Loucy (cell line): ENCODE measurements around the gene DEGS1.

Experiments
- H2AFZ ChIP-seq: fragments of 200-600 bp; sonication (generic); 2 replicates; pipeline ENCODE4 v1.6.0; 2016; ENCODE audit warnings: antibody characterized with exemption, mild to moderate bottlenecking, low read length, moderate library complexity
- H3F3A ChIP-seq: fragments of 200-600 bp; 2 replicates; pipeline ENCODE4 v1.6.0; 2016; ENCODE audit warnings: antibody characterized with exemption, low read depth, mild to moderate bottlenecking
- H3K27me3 ChIP-seq: fragments of 200-600 bp; sonication (generic); 2 replicates; pipeline ENCODE4 v1.6.1; 2014; ENCODE audit warnings: low read length, mild to moderate bottlenecking; ENCODE audit not compliant: insufficient read depth, poor library complexity, severe bottlenecking
- H3K36me3 ChIP-seq: fragments of 200-600 bp; sonication (generic); 2 replicates; pipeline ENCODE4 v1.6.1; 2016; ENCODE audit warnings: low read length; ENCODE audit not compliant: insufficient read depth
- H3K4me1 ChIP-seq: fragments of 200-600 bp; sonication (generic); 2 replicates; pipeline ENCODE4 v1.5.1; 2014; ENCODE audit warnings: low read length, mild to moderate bottlenecking; ENCODE audit not compliant: insufficient read depth, poor library complexity, severe bottlenecking
- H3K4me2 ChIP-seq: fragments of 200-600 bp; sonication (generic); 2 replicates; pipeline ENCODE4 v1.6.0; 2014; ENCODE audit warnings: antibody characterized with exemption, low read length, low read depth, mild to moderate bottlenecking; ENCODE audit not compliant: poor library complexity, severe bottlenecking
- H3K4me3 ChIP-seq: fragments of 200-600 bp; sonication (generic); 2 replicates; pipeline ENCODE4 v1.5.1; 2014; ENCODE audit warnings: low read length, mild to moderate bottlenecking, mixed read lengths; ENCODE audit not compliant: poor library complexity, severe bottlenecking
- H3K79me2 ChIP-seq: fragments of 200-600 bp; sonication (generic); 2 replicates; pipeline ENCODE4 v1.6.1; 2014; ENCODE audit warnings: low read length; ENCODE audit not compliant: insufficient read depth
- H3K9ac ChIP-seq: fragments of 200-600 bp; sonication (generic); 2 replicates; pipeline ENCODE4 v1.6.0; 2014; ENCODE audit warnings: mild to moderate bottlenecking, low read depth, low read length, moderate library complexity; ENCODE audit not compliant: poor library complexity, severe bottlenecking
- H3K9me2 ChIP-seq: fragments of 200-600 bp; sonication (generic); replicated peaks from 2 replicates; pipeline ENCODE4 v1.6.1; 2016; ENCODE audit warnings: low read depth, low read length, mixed read lengths
- H3K9me3 ChIP-seq: fragments of 200-600 bp; sonication (generic); 2 replicates; pipeline ENCODE4 v1.6.1; 2014; ENCODE audit warnings: mild to moderate bottlenecking, antibody characterized with exemption, low read length, low read depth; ENCODE audit not compliant: insufficient read depth
- H4K20me1 ChIP-seq: fragments of 200-600 bp; sonication (generic); 2 replicates; pipeline ENCODE4 v1.6.0; 2014; ENCODE audit warnings: antibody characterized with exemption, low read length, mild to moderate bottlenecking; ENCODE audit not compliant: insufficient read depth, poor library complexity, severe bottlenecking
- CTCF ChIP-seq: fragments of 200-600 bp; sonication (generic); conservative IDR thresholded peaks from 2 replicates; pipeline ENCODE4 v1.5.1; 2014; ENCODE audit warnings: mild to moderate bottlenecking, antibody characterized with exemption, low read length
- EZH2phosphoT487 ChIP-seq: fragments of 200-600 bp; IDR thresholded peaks from 2 replicates; pipeline ENCODE4 v1.6.1; 2018; ENCODE audit warnings: antibody characterized with exemption, mild to moderate bottlenecking, moderate library complexity, borderline replicate concordance

The DEGS1 gene

GRCh38 chr1:224226849-224227502, 43.9 kb downstream of the DEGS1 start:
- Histone ChIP-seq H3K36me3 (peaks cover 38% of the 10 kb centered on the region; the same call in 1 of the 2 replicates), H3K4me1 (no peaks in the 10 kb centered on the region), H3K9me2 (no peaks in the 10 kb centered on the region), H2AFZ (no peak overlapping the region), H3K27me3 (no peaks in the 10 kb centered on the region), H3K4me2 (no peak overlapping the region), H3K79me2 (no peaks in the 10 kb centered on the region), H3K4me3 (no peak overlapping the region), H4K20me1 (no peaks in the 10 kb centered on the region), H3K9ac (no peak overlapping the region), H3F3A (no peaks in the 10 kb centered on the region), H3K9me3 (no peaks in the 10 kb centered on the region)
- TF ChIP-seq EZH2phosphoT487 (no peak), CTCF (no peak)

GRCh38 chr1:224234017-224234416, 51.0 kb downstream of the DEGS1 start:
- no peaks in the 10 kb centered on the region for H3F3A ChIP-seq
- H3K79me2 ChIP-seq, result no peaks in the 10 kb centered on the region
- no peak overlapping the region for H3K4me3 ChIP-seq
- H4K20me1 ChIP-seq, result no peaks in the 10 kb centered on the region
- H3K9me3 ChIP-seq, result no peaks in the 10 kb centered on the region
- no peak overlapping the region for H3K4me2 ChIP-seq
- no peaks in the 10 kb centered on the region for H3K27me3 ChIP-seq
- H3K36me3 ChIP-seq, result peaks cover 44% of the 10 kb centered on the region
- no peak overlapping the region for H3K9ac ChIP-seq
- no peak for TF ChIP-seq EZH2phosphoT487
- no peak for TF ChIP-seq CTCF
- H3K4me1 ChIP-seq, result no peaks in the 10 kb centered on the region
- no peaks in the 10 kb centered on the region for H3K9me2 ChIP-seq
- no peak overlapping the region for H2AFZ ChIP-seq

- TF ChIP-seq CTCF (no peak), EZH2phosphoT487 (no peak)
- Histone ChIP-seq H3K79me2 (no peaks in the 10 kb centered on the region), H3K9ac (no peak overlapping the region), H3K4me2 (no peak overlapping the region), H3K9me3 (no peaks in the 10 kb centered on the region), H4K20me1 (no peaks in the 10 kb centered on the region), H3K4me3 (no peak overlapping the region), H3F3A (no peaks in the 10 kb centered on the region), H2AFZ (no peak overlapping the region), H3K4me1 (no peaks in the 10 kb centered on the region), H3K27me3 (no peaks in the 10 kb centered on the region), H3K36me3 (peaks cover 32% of the 10 kb centered on the region), H3K9me2 (no peaks in the 10 kb centered on the region)
These were observed 52.9 kb downstream of the DEGS1 start for GRCh38 chr1:224235813-224236493.
